ENCODE results near the gene SMC2.

Gene SMC2

DNA sequence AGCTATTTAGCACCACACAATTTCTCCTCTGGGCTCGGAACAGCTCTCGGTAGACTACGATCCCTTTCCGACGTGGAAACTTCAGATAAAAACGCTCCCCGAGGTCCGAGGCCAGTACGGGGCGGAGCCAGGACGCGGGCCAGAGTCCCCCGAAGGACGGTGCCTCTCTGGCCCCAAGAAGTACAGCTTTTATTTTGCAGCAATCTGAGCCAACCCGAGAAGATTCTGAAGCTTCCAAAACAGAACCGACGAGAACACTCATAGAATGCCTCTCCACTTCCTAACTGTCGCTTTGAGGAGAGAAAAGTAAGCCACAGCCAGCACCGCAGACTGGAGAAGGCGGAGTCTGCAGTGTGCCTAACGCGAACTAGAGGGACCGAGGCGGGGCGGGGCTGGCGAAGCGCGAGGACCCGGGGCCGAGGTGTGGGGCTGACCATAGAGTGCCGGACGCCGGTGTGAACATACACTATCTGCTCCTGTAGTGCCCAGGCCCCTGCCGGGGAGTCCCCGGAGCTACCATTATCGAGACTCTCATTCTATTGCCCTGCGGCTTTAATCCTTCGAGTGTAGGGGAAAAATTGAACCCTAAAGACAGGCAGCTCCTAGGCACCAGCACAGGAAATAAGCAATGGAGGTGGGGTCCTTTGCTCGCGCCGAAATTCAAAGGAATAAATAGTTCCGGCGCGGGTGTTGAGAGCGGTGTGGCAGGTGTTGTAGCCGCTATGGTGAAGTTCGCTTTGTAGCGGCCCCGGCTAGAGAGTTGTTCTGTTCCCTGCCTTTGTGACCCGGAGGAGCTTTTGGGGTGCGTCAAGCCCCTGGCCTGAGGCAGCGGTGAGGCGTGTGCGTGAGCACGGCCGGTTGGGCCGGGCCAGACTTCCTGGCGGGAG lies at the start of gene SMC2:
Gene SMC2, plus strand, starts transcription at position 663 of the 887 bp plus-strand sequence. CDS start 1,076 bp downstream, outside the sequence.
- peak; percentile 90 for DNase-seq

- DNase-seq: no peak
Measured at GRCh38 chr9:104068546-104068945, 25.6 kb upstream of the SMC2 start.

- DNase-seq: no peak
Measured at GRCh38 chr9:104069288-104069687, 24.8 kb upstream of the SMC2 start.

DNA sequence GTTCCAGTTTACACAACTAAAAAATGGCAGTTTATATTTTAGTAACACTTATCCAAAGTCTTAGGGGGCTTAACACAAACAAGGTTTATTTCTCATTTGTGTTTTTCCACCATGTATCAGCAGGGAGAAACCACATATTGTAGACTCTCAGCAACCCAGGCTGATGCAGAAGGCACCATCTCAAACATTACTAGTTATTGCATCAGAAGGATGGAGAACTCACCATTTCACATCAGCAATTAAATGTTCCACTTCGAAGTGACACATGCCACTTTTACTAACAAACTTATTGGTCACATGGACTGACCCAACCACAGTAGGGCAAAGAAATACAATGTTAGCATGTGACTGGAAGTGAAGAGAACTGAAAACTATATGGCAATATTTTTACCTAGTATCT lies 22.5 kb upstream of the SMC2 start:
- no peak for DNase-seq

DNA sequence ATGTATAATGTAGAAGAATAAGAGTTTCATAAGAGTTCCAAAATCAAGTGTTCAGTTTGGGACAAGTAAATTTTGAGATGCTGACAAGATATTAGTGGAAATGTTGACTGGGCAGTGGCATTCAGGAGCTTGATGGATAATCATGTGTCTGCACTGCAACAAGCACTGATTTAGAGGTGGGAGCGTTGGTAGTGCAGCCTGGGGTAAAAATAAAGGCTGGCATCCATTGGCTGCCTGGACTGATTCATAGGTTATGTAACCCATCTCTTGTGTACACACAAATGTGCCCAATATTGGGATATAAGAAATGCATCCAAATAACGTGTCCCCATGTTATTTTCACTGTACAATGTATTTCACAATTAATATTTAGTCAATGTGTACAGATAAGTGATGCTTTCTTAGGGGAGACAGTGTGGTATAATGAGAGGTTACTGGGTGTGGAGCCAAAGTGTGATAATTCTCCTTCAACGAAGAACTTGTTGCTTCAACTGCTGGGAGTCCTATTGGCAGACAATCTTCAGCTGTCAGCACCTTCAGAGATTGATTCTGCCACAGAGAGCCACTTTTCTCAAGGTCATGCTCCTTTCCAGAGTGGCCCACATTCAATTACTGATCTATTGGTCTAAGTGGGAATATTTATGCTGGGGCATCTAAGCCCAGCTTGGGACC lies 20.9 kb upstream of the SMC2 start:
- no peak for DNase-seq

- no peak for DNase-seq
Measured at GRCh38 chr9:104073770-104074133, 20.4 kb upstream of the SMC2 start.

- DNase-seq: no peak
Measured at GRCh38 chr9:104074876-104075275, 19.2 kb upstream of the SMC2 start.

GRCh38 chr9:104075801-104076753 lies 18.0 kb upstream of the SMC2 start:
- no peak for DNase-seq

- DNase-seq: no peak
Measured at GRCh38 chr9:104078596-104078995, 15.5 kb upstream of the SMC2 start.

- no peak for DNase-seq
Measured at GRCh38 chr9:104080983-104081382, 13.1 kb upstream of the SMC2 start.

DNA sequence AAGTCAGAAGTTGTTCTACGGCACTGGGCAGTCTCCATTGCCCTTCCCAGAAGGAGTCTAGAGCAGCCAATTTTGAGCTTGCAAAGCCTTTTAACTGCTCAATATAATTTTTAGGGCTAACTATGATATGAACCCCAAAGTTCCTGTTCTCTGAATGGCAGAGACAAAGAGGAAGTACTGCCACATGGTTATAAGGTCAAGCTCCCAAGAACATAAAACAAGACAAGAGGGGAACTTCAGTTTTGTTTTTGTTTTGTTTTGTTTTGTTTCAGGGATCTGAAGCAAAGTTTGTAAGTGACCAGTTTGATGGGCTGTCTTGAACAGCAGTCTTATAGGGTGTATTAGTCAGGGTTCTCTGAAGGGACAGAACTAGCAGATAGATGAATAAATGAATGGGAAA lies 11.9 kb upstream of the SMC2 start:
- DNase-seq: no peak

GRCh38 chr9:104085525-104085924 lies 8.6 kb upstream of the SMC2 start:
- no peak for DNase-seq

GRCh38 chr9:104087894-104088293 lies 6.2 kb upstream of the SMC2 start:
- no peak for DNase-seq

DNA sequence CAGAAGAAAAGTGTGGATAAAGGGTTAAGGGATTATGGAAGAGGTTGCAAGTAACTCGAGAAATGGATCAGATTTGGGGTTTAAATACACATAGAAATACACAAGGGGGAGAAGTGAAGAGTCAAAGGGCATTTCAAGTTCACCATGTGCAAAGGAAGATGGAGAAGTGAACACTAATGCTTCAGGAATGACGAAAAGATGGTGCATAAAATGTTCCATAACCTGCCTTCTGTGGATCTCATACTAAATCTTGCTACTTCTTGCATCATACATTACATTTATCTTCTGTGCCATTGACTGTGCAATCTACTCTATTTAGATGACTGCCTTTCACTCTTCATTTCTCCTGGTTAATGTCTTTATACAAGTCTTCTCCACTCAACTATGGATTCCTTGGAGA lies 5.7 kb upstream of the SMC2 start:
- DNase-seq: no peak

- DNase-seq: no peak
Measured at GRCh38 chr9:104090578-104090977, 3.5 kb upstream of the SMC2 start.

- no peak for DNase-seq
Measured at GRCh38 chr9:104091116-104091515, 3.0 kb upstream of the SMC2 start.

- DNase-seq: no peak
Measured at GRCh38 chr9:104091708-104092107, 2.4 kb upstream of the SMC2 start.

DNA sequence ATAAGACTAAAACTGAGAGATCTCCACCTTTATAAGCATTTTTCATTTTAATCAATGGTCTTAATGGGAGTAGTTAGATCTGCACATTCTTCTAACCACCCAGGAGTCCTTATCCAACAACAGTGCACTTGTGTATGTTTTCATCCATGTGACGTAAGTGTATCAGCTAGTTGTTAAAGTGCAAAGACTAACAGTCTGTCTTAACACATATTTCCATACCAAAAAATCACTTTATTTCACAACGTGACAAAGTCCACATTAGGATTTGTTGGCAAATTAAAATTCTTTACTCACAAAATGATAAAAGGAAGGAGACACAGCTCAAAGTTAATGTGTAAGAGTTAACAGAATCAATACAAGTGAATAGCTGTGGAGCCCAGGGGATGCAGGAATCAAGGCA lies 1.9 kb upstream of the SMC2 start:
- no peak for DNase-seq

- DNase-seq: no peak
Measured at GRCh38 chr9:104092875-104093600, 1.1 kb upstream of the SMC2 start.

GRCh38 chr9:104094534-104095015 lies 466 bp downstream of the SMC2 start:
- DNase-seq: no peak

DNA sequence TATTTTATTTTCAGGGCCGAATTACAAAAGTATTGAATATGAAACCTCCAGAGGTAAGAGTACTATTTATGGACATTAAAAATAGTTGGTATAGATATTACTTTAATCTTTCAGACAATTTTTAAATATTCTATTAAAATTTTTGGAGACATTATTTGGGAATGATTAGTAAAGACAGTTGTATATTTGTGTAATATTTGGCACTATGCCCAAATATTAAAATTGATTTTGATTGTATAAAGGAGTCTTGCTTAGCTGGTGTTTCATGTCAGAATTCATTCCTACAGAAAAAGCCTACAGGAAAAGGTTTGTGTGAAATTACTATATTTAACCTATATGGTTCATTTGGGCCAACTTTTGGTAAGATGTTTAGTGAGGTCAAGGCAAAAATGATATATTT lies 5.5 kb downstream of the SMC2 start:
- no peak for DNase-seq

DNA sequence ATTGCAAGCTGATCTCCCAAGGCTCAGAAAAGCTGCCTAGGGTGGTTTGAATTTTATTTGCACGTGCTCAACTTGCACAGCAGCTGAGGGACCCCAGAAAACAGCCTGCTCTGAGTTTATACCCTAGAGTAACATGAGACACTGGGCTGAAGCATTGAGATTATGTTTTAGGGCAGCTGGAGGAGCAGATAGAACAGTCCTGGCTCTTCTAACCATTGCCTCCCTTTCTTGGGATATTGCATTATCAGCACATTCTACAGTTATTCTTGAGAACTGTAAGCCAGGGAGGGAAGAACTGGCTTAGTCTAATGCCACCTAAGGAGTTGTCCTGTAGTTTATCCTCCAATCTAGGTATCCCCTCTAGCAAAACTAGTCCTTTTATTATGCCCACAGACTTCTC lies 10.3 kb downstream of the SMC2 start:
- DNase-seq: no peak

All from NCI-H1694 (cell line).